Activated CD8-positive, alpha-beta memory T cell treated with anti-CD3 and anti-CD28 coated beads for 1 hour (primary cell): ENCODE measurements around the gene TMEM245.

Experiments
- DNase-seq, 2 donors: peaks; one replicate each; pipeline ENCODE4 v3.0.0-alpha.2; 2020; ENCODE audit warnings: low read depth in 1 of 2; ENCODE audit errors: extremely low read depth in 1 of 2

Gene TMEM245

DNA sequence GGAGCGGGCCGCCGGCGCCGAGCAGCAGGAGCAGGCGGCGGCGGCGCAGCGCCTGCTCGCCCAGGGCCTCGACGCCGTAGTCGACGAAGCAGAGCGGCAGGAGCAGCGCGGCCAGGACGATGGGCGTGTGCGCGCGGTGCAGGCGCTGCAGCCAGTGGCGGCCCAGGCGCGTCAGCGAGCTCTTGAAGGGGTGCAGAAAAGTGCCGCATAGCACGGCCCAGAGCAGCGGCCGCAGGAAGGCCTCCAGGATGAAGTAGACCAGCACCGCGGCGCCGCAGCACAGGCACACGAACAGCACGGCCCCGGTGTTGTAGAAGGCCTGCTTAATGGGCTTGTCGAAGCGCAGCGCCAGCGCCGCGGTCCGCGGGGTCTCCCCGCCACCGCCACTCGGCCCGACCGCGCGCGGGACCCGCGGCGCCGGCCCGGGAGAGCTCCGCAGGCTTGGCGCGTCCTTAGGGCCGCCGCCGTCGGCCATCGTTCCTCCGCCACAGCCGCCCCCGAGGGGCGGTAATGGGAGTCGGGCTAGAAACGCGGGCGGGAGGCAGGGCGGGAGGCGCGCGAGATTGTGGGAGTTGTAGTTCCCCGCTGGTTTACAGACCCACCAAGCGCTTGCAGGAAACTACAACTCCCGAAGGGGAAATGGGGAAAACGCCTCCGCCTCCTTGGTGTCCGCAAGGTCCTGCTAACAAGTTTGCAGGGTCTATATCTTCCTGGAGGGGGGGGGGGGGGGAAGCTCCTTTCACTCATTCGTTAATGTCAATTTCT is at the start of gene TMEM245:
TSS of gene TMEM245 (minus strand) at position 509 of the 765 bp plus-strand sequence. CDS start at position 475, 34 bp downstream.
- DNase-seq, result peak; percentile 87

DNA sequence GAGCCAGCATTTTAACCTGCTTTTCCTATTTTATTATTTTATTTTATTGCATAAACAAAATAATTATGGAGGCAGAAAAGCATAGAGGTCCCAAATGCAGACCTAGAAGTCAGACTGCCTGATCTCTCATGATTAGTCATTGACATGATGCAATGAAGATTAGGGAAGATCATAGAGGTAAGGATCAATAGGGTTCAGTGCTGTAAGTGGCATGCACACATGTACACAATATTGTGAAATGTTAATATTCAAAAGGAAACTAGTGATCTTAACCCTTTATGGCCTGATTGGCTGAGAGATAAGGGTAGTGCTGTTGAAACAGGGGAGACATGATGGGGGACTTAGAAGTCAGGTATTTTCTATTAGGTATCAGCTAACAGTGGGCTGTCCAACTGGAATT is 48.4 kb upstream of the TMEM245 start:
- no peak for DNase-seq

DNA sequence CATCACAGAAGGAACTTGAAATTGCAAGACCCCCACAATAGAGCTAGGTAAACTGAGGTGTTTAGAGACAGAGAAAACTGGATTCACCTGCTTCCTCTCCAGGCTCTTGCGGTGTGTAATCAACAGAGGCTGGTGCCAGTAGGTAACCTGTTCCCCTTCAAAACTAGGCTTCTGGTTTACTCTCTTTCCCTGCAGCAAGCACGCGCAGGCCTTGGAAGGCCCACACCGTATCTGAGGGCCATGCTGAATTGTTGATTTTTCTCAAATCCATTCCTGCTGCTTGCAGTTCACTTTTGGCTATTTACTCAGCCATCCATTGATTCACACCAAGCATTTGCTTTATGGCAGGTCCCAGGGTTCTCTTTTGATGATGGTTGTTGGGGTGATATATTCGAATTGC is 48.0 kb upstream of the TMEM245 start:
- DNase-seq, result no peak

DNA sequence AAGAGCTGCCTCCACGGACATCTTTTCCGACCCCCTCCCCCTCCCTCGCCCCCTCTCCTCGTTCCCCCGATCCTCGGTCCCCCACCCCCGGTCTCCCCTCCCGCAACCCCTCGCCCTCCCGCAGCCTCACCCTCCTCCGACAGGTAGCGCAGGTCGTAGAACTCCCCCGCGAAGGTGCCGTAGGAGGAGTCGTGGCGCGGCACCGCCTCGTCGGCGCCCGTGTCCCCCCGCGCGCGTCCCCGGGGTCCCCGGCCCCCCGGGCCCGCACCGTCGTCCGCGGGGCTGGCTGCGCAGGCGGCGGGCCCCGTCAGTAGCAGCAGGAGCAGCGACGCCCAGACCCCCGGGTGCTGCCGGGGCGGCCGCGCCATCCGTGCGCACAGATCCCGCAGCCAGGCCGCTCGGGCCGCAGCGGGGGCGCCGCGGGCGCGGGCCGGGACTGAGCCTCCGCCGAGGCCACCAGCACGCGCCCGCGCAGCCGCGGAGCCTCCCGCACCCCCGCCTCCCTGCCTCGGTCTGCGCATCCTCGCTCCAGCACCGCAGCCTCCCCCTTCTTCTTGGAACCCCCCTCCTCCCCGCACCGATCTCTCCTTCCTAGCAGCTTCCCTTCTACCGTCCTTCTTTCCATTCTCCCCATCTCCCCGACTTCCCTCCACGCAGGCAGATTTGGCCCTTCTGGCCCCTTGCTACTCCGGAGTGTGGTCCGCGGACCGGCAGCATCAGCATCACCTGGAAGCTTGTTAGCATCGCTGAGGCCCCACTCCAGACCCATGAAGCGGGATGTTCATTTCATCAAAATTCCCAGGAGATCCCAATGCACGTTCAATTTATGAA is 47.2 kb upstream of the TMEM245 start, which contains the start of gene FRRS1L:
TSS of gene FRRS1L (minus strand) at position 479 of the 831 bp plus-strand sequence. CDS start at position 368, 111 bp downstream.
- no peak for DNase-seq

DNA sequence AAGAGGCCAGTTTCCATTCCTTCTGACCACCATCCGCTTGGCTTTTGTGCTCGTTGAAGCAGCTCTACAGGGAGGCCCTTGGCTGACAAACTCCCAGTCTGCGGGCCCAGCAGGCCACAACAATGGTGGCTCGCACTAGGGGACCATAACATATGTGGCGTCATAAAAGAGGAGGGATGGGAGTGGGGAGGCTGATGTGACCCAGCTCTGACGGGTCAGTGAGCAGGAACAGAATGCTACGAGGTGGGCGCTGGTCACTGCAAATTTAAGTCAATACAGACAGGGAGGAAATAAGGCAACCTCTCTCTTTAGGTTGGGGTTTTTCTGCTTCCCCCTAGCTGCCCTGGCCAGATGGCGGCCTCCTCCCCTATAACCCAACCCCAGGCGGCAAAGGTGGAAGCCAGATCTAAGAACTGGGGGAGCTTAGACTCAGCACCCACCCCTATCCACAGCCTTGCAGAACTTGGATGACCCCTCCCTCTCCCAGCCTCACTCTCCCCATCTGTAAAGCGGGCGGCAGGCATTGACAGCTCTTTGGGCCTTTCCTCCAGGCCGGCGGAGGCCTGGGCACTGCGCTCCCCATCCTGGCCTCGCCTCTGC is 46.5 kb upstream of the TMEM245 start:
- no peak for DNase-seq

DNA sequence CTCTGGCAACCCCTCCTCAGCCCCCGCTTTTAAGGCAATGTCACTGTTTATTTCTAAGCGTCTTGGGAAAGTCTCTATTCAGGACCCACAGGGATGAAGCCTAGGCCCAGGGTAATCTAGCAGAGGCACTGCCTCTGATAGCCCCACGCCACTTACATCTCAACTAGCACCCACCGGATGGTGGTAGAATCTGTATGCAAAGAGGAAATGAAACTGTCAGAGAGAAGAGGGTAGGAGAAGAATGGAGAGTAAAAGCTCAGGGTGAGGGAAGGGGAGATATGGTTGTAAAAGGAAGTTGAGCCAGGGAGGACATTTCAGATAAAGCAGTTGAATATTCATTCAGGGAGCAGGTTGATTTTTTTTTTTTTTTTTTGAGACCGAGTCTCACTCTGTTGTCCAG is 44.3 kb upstream of the TMEM245 start:
- no peak for DNase-seq

DNA sequence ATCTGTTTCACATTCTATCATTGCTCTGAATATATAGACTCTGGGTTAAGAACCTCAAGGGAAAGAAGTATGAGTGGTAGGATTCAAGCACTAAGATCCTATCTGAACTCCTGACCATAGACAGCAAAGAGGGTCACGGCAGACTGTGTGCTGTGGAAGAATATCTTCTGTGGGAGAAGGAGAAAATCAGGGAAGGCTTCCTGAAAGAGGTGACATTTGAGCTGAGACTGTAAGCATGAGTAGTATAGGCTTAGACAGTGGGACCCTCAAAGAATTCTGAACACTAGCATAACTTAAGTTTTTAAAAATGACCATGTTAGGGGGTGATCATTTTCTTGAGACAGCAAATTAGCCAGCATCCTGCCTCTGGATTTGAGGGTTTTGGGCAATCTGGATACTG is 43.4 kb upstream of the TMEM245 start:
- DNase-seq, result no peak

DNA sequence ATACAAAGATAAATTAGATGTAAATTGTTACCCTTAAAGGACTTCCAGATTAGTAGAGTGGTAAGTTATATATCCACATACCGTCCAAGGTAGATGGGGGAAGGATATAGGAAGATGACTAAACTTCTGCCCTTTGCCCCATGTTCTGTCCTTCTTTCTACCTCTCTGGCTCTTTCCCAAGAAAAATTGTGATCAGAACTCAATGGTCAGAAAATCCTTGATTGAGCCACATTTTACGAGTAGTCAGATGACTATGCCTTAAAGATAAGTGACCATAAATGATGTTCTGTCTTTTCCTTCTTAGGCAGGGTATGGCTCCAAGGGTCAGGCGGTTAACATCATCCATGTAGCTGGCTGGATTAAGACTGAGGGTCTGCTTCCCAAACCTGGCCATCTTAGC is 42.9 kb upstream of the TMEM245 start:
- DNase-seq, result no peak

DNA sequence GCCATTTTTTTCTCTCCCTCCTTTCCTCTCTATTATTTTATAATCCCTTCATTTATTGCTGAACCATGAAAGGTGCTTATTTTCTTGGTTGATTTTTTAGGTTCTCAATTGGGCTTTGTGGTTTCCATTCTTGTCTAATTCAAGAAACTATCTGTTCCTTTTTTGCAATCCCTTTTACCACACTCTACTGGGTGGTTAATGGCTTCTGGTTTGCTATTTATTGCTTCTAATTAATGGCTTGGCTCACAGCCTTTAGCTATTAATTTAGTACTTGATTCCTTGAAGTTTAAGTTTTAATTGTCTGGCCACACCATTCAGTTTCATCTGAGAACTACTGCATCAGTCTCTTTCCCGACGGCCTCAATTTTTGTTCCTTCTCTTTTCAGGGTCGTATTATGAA is 41.7 kb upstream of the TMEM245 start:
- no peak for DNase-seq

DNA sequence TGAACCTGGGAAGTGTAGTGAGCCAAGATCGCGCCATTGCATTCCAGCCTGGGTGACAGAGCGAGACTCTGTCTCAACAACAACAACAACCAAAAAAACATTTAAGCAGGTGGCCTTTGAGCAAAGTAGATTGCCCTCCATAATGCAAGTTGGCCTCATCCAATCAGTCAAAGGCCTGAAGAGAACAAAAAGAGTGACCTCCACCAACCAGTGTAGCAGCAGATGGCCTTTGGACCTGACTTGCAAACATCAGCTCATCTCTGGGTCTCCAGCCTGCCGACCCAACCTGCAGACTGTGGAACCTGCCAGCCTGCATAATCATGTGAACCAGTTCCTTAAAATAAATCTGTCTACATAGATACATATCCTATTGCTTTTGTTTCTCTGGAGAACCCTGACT is 39.8 kb upstream of the TMEM245 start:
- DNase-seq, result no peak

DNA sequence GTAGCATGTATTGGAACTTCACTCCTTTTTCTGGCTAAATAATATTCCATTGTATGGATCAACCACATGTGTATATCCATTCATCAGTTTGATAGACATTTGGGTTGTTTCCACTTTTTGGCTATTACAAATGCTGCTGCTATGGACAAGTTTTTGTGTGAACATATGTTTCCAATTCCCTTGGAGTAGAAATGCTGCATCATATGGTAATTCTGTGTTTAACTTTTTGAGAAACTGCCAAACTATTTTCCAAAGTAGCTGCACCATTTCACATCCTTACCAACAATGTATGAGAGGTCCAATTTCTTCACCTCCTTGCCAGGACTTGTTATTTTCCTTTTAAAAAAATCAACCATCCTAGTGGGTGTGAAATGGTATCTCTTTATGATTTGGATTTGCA is 38.9 kb upstream of the TMEM245 start:
- no peak for DNase-seq

DNA sequence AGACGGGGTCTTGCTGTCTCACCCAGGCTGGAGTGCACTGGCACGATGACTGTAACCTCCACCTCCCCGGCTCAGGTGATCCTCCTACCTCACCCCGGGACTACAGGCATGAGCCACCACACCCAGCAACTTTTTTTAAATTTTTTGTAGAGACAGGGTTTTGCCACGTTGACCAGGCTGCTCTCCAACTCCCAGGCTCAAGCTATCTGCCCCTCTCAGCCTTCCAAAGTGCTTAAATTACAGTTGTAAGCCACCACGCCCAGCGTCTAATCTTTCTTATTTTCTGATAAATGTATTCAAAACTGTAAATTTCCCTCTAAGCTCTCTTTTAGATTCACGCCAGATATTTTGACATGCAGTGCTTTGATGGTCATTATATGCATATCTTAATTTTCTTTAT is 37.0 kb upstream of the TMEM245 start:
- DNase-seq, result no peak

DNA sequence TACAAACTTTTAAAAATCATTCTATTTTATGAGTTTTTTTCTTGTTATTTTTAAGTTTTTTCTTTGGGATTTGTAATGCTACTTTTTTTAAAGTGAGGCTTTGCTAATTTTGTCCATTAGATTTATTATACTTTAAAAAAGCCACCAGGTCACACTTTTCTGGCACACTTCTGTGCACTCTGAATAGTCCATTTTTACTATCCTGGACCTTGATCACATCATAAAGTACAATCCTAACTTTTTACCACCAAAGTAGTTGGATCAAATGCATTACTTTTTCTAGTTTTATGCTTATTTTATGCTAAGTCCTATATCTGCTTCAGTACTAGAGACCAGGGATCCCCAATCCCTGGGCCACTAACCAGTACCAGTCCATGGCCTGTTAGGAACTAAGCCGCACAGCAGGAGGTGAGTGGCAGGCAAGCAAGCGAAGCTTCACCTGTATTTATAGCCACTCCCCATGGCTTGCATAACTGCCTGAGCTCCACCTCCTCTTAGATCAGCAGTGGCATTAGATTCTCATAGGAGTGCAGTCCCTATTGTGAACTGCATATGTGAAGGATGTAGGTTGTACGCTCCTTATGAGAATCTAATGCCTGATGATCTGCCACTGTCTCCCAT is 31.3 kb upstream of the TMEM245 start:
- DNase-seq, result no peak

DNA sequence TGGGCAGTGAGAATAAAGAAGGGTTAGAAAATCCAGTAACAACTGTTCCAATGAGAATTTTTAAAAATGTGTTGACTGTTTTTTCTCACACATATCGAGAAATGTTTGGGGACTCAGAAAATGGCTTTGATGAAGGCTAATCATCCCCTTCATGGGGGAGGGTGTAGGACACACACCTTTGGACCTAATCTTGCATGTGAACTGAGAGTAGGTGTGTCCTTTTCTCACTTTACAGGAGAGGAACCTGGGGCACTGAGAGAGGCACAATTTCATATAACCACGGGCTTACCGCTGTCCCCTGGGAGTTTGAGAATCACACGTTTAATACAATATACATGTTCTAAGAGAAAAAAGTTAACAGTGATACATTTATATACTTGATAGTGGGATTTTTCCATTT is 30.0 kb upstream of the TMEM245 start:
- DNase-seq, result no peak

DNA sequence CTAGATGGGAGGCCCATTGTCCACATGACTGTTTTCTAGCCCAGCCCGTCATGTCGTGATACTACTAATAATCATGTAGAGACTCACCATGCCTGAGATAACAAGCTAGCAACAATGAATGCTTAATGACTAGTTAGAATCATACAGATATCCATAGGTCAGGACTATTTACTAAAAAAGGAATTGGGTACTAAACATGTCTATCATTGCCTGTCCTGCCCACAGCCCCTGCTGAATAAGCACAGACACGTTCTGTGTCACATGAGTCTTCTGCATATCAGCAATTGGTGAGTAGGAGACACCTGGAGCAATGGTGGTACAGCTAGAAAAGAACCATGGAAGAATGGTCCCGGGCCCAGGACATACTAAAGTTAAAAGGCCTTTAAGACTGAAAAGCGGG is 29.3 kb upstream of the TMEM245 start:
- DNase-seq, result no peak

DNA sequence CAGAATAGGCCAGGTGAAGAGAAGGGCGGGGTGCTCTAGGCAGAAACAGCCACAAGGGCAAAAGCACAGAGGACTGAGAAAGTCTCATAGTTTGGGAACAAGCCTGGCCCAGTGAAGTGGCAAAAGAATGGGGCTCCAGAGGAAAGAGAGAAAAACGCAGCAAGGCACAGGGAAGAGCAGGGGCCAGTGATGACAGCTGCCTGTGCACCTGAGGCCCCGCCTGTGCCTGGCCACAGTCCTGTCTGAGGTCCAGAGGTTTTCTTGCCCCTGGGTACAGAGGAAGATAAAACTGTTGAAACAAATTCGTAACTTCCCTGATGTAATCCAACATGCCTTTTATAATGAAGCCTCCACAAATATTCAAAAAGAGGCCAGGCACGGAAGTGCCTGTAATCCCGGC is 25.3 kb upstream of the TMEM245 start:
- DNase-seq, result no peak

DNA sequence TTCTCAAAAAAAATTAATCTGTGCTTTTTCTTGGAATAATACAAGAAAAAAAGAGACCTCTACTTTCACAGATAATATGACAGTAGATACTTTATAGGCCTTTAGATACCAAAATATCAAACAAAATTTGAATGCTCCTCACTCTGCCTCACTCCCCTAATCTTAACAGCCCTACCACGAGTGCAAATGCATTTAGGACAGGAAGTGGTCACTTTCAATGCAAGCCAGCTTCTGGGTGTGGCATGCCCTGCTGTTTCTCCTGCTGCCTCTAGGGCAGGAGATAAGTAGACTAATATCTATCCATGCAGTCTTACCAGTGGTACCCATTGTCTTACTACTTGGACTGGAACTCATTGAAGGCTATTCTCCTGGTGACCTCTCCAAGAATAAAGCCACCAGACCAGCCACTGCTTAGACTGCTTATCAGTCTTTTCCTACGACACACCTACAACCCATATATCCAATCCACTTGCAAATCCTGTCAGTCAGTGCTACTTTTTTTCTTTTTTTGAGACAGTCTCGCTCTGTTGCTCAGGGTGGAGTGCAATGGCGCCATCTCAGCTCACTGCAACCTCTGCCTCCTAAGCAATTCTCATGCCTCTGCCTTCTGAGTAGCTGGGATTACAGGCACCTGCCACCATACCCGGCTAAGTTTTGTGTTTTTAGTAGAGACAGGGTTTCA is 24.3 kb upstream of the TMEM245 start:
- DNase-seq, result no peak

DNA sequence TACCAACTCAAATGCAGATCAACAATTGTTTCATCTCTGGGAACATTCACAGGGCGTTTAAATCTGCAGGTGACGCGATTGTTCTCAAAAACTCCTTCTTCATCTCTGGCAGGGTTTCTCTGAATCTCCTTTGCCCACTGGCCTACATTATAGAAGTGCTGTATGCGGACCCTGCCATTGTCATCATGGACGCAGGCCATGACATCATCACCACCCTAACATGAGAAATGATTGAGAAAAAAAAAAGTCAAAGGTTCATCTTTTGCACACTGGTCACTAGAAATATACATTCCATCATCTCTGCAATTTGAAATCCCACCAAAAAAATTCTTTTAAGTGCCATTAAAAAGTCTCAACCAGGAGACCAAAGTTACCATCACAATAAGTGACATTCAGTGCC is 21.6 kb upstream of the TMEM245 start:
- DNase-seq, result no peak

DNA sequence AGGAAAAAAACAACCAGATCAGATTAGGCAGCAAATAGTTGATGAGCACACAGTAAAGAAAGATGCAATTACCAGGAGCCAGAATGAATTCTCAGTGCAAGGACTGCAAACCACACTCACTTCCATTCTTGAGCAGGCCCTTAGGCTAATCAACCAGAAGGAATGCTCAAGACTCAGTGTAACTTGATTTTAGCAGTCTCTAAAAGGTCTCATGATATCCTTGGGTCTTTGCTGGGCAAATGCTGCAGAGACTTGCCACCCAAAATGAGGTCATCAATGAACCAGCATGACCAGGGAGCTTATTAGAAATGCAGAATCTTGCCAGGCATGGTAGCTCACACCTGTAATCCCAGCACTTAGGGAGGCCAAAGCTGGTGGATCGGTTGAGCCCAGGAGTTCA is 20.1 kb upstream of the TMEM245 start:
- no peak for DNase-seq

DNA sequence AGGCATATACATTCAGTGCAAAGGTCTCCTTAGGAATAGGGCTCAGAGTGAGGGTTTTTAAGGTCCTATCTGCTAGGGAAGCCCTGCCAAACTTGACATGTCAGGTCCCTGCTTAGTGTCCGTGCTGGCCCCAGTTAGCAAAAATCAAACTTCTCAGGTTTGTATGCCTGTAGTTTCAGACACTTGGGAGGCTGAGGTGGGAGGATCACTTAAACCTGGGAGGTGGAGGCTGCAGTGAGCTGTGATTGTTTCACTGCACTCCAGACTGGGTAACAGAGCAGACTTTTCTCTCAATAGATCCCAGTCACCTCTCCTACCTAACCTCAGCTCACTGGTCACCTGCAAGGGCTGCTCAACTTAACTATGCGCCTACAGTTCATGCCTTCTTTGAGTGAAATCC is 18.7 kb upstream of the TMEM245 start:
- no peak for DNase-seq

DNA sequence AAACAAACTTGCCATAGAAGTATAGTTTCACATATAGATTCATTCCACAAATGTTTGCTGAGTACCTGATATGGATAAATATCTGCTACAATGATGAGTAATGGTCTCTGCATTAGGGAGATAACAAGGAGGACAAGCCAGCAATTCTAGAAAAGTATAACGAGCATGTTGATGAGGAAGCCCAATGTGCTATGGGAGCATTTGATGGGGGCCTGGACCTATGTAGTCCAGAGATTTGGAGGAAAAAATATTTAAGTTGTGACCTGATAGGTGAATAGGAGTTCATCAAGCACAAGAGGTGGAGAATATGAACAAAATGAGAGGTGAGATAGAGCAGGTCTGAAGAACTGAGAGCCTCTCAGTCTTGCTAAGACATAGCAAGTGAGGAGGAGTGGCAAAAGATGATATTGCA is 14.4 kb upstream of the TMEM245 start:
- no peak for DNase-seq
